HEK293 (cell line): ENCODE data around the gene CTNNA2.

Experiments
- CTCF ChIA-PET: fragments of 350-600 bp; formaldehyde crosslinking; extraction: SDS; loops from one replicate; lab custom pipeline; 2021; ENCODE audit warnings: antibody characterized with exemption; lab: Yijun Ruan, JAX
- POLR2A ChIA-PET: fragments of 300-600 bp; formaldehyde crosslinking; extraction: SDS; loops from one replicate; lab custom pipeline; 2020; ENCODE audit warnings: antibody characterized with exemption, inconsistent platforms; lab: Yijun Ruan, JAX
- H3K27ac ChIP-seq: fragments of 200-500 bp; sonication (Bioruptor generic); 2 replicates; pipeline ENCODE4 v1.5.1; 2014; ENCODE audit warnings: low read depth, low read length, control low read depth, inconsistent platforms; ENCODE audit errors: extremely low read depth
- H3K36me3 ChIP-seq, 2 experiments: fragments of 200-500 bp in 1 of 2; sonication (Bioruptor generic) in 1 of 2; 1 replicate in 1 of 2; 2 replicates in 1 of 2; pipeline ENCODE4 v1.5.1; 2014 to 2017; ENCODE audit warnings: inconsistent platforms in 2 of 2, low read length in 2 of 2; ENCODE audit not compliant: control insufficient read depth in 2 of 2, insufficient read depth in 1 of 2
- H3K4me1 ChIP-seq: fragments of 200-500 bp; sonication (Bioruptor generic); 2 replicates; pipeline ENCODE4 v1.5.1; 2014; ENCODE audit warnings: mild to moderate bottlenecking, low read length, inconsistent platforms; ENCODE audit not compliant: control insufficient read depth, insufficient read depth
- H3K4me3 ChIP-seq: 2 replicates; pipeline ENCODE4 v1.5.1; 2011; ENCODE audit warnings: low read depth, mild to moderate bottlenecking, control low read depth, low read length, moderate library complexity
- H3K9me3 ChIP-seq: fragments of 200-500 bp; sonication (Bioruptor generic); 2 replicates; pipeline ENCODE4 v1.5.1; 2014; ENCODE audit warnings: low read depth, low read length, inconsistent platforms; ENCODE audit not compliant: control insufficient read depth, insufficient read depth
- KLF1 ChIP-seq: fragments of 450-650 bp; formaldehyde crosslinking; IDR thresholded peaks from 2 replicates; pipeline ENCODE4 v1.5.1; 2016; ENCODE audit warnings: missing biosample characterization, missing genetic modification characterization
- OSR2 ChIP-seq: fragments of 450-650 bp; formaldehyde crosslinking; IDR thresholded peaks from 2 replicates; pipeline ENCODE4 v1.5.1; 2016; ENCODE audit warnings: missing biosample characterization, missing genetic modification characterization
- PRDM1 ChIP-seq: fragments of 450-650 bp; formaldehyde crosslinking; IDR thresholded peaks from 2 replicates; pipeline ENCODE4; 2016; ENCODE audit warnings: missing biosample characterization, missing genetic modification characterization
- PRDM6 ChIP-seq: fragments of 450-650 bp; formaldehyde crosslinking; IDR thresholded peaks from 2 replicates; pipeline ENCODE4 v1.5.1; 2017; ENCODE audit warnings: missing biosample characterization, missing genetic modification characterization
- SCRT1 ChIP-seq: fragments of 450-650 bp; formaldehyde crosslinking; IDR thresholded peaks from 2 replicates; pipeline ENCODE4 v1.5.1; 2016; ENCODE audit warnings: missing biosample characterization, missing genetic modification characterization, borderline replicate concordance
- SCRT2 ChIP-seq: fragments of 450-650 bp; formaldehyde crosslinking; IDR thresholded peaks from 2 replicates; pipeline ENCODE4 v1.5.1; 2016; ENCODE audit warnings: missing biosample characterization, missing genetic modification characterization
- YY1 ChIP-seq: fragments of 450-650 bp; formaldehyde crosslinking; IDR thresholded peaks from 2 replicates; pipeline ENCODE4 v1.5.1; 2018; ENCODE audit warnings: missing biosample characterization, missing genetic modification characterization
- ZBTB44 ChIP-seq: fragments of 450-650 bp; IDR thresholded peaks from 2 replicates; pipeline ENCODE4 v1.5.1; 2018; ENCODE audit warnings: missing biosample characterization, mild to moderate bottlenecking, missing genetic modification characterization
- ZBTB6 ChIP-seq: fragments of 450-650 bp; formaldehyde crosslinking; IDR thresholded peaks from 2 replicates; pipeline ENCODE4 v1.5.1; 2017; ENCODE audit warnings: missing biosample characterization, missing genetic modification characterization
- ZFP3 ChIP-seq: fragments of 450-650 bp; formaldehyde crosslinking; IDR thresholded peaks from 2 replicates; pipeline ENCODE4 v1.5.1; 2016; ENCODE audit warnings: low read depth, missing biosample characterization, missing genetic modification characterization
- ZNF10 ChIP-seq: fragments of 450-650 bp; formaldehyde crosslinking; IDR thresholded peaks from 2 replicates; pipeline ENCODE4 v1.5.1; 2017; ENCODE audit warnings: missing biosample characterization, missing genetic modification characterization
- ZNF132 ChIP-seq: fragments of 450-650 bp; formaldehyde crosslinking; IDR thresholded peaks from 2 replicates; pipeline ENCODE4 v1.5.1; 2017; ENCODE audit warnings: missing biosample characterization, missing genetic modification characterization, borderline replicate concordance
- ZNF19 ChIP-seq: fragments of 450-650 bp; formaldehyde crosslinking; IDR thresholded peaks from 2 replicates; pipeline ENCODE4; 2016; ENCODE audit warnings: missing biosample characterization, missing genetic modification characterization, low read depth
- ZNF214 ChIP-seq: fragments of 450-650 bp; formaldehyde crosslinking; IDR thresholded peaks from 2 replicates; pipeline ENCODE4 v1.5.1; 2017; ENCODE audit warnings: missing biosample characterization, mild to moderate bottlenecking, missing genetic modification characterization, borderline replicate concordance
- ZNF221 ChIP-seq: fragments of 450-650 bp; formaldehyde crosslinking; IDR thresholded peaks from 2 replicates; pipeline ENCODE4 v1.5.1; 2017; ENCODE audit warnings: missing biosample characterization, missing genetic modification characterization, borderline replicate concordance
- ZNF248 ChIP-seq: fragments of 450-650 bp; formaldehyde crosslinking; IDR thresholded peaks from 2 replicates; pipeline ENCODE4 v1.5.1; 2017; ENCODE audit warnings: missing biosample characterization, missing genetic modification characterization
- ZNF366 ChIP-seq: fragments of 450-650 bp; formaldehyde crosslinking; conservative IDR thresholded peaks from 2 replicates; pipeline ENCODE4 v1.5.1; 2016; ENCODE audit warnings: missing biosample characterization, missing genetic modification characterization
- ZNF37A ChIP-seq: fragments of 450-650 bp; IDR thresholded peaks from 2 replicates; pipeline ENCODE4 v1.5.1; 2018; ENCODE audit warnings: missing biosample characterization, missing genetic modification characterization
- ZNF416 ChIP-seq: fragments of 450-650 bp; formaldehyde crosslinking; IDR thresholded peaks from 2 replicates; pipeline ENCODE4 v1.5.1; 2016; ENCODE audit warnings: missing biosample characterization, missing genetic modification characterization
- ZNF510 ChIP-seq: fragments of 450-650 bp; formaldehyde crosslinking; IDR thresholded peaks from 2 replicates; pipeline ENCODE4 v1.5.1; 2018; ENCODE audit warnings: mild to moderate bottlenecking, missing genetic modification characterization, missing biosample characterization; ENCODE audit not compliant: insufficient replicate concordance
- ZNF521 ChIP-seq: fragments of 450-650 bp; formaldehyde crosslinking; IDR thresholded peaks from 2 replicates; pipeline ENCODE4 v1.5.1; 2017; ENCODE audit warnings: missing biosample characterization, mild to moderate bottlenecking, missing genetic modification characterization
- ZNF558 ChIP-seq: fragments of 450-650 bp; formaldehyde crosslinking; IDR thresholded peaks from 2 replicates; pipeline ENCODE4 v1.5.1; 2016; ENCODE audit warnings: missing biosample characterization, missing genetic modification characterization
- ZNF560 ChIP-seq: fragments of 450-650 bp; formaldehyde crosslinking; IDR thresholded peaks from 2 replicates; pipeline ENCODE4 v1.5.1; 2017; ENCODE audit warnings: missing biosample characterization, missing genetic modification characterization, borderline replicate concordance
- ZNF585B ChIP-seq: fragments of 450-650 bp; formaldehyde crosslinking; IDR thresholded peaks from 2 replicates; pipeline ENCODE4 v1.5.1; 2016; ENCODE audit warnings: missing biosample characterization, missing genetic modification characterization
- ZNF747 ChIP-seq: fragments of 450-650 bp; formaldehyde crosslinking; IDR thresholded peaks from 2 replicates; pipeline ENCODE4 v1.5.1; 2016; ENCODE audit warnings: missing biosample characterization, missing genetic modification characterization
- TF ChIP-seq, protein P1 (sequence below): fragments of 450-650 bp; formaldehyde crosslinking; IDR thresholded peaks from 2 replicates; pipeline ENCODE4 v1.5.1; 2016; ENCODE audit warnings: missing biosample characterization, missing genetic modification characterization, low read depth
- TF ChIP-seq, protein P2 (sequence below): fragments of 450-650 bp; formaldehyde crosslinking; conservative IDR thresholded peaks from 2 replicates; pipeline ENCODE4 v1.5.1; 2016; ENCODE audit warnings: low read depth, missing biosample characterization, missing genetic modification characterization

Gene CTNNA2

DNA sequence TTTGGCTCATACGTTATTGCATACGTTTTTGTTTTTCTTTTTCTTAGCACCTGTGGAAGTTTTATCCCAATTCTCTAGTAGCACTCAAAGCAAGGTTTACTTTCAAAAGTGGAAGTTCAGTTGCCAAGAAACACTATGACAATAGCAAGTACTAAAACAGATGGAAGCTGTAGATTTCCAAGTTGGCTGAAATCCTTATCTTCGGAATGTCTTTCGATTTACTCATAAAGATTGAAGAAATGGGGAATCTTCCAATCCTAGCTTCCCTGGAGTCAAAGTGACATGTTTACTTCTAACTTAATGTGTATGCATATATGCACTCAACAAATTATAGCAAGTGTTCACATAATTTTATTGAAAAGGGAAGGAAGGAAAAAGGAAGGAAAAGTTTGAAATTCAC lies 307.4 kb downstream of the CTNNA2 start:
- Histone ChIP-seq H3K27ac (no peak overlapping the region), H3K9me3 (no peaks in the 10 kb centered on the region), H3K4me3 (no peak overlapping the region), H3K36me3 (no peaks in the 10 kb centered on the region), H3K4me1 (no peaks in the 10 kb centered on the region)
- CTCF ChIA-PET = no interaction called here
- POLR2A ChIA-PET = no interaction called here
- TF ChIP-seq ZNF585B (tag by site-specific recombination) (no peak), ZFP3 (tag by site-specific recombination) (no peak), ZNF214 (tag by site-specific recombination) (no peak), SCRT1 (no peak), ZNF37A (no peak), KLF1 (tag by site-specific recombination) (no peak), ZNF521 (tag by site-specific recombination) (no peak), ZNF10 (tag by site-specific recombination) (no peak), YY1 (tag by site-specific recombination) (no peak), OSR2 (tag by site-specific recombination) (no peak), ZNF366 (no peak), ZNF221 (no peak), ZNF248 (no peak)
- TF ChIP-seq, protein P1, sequence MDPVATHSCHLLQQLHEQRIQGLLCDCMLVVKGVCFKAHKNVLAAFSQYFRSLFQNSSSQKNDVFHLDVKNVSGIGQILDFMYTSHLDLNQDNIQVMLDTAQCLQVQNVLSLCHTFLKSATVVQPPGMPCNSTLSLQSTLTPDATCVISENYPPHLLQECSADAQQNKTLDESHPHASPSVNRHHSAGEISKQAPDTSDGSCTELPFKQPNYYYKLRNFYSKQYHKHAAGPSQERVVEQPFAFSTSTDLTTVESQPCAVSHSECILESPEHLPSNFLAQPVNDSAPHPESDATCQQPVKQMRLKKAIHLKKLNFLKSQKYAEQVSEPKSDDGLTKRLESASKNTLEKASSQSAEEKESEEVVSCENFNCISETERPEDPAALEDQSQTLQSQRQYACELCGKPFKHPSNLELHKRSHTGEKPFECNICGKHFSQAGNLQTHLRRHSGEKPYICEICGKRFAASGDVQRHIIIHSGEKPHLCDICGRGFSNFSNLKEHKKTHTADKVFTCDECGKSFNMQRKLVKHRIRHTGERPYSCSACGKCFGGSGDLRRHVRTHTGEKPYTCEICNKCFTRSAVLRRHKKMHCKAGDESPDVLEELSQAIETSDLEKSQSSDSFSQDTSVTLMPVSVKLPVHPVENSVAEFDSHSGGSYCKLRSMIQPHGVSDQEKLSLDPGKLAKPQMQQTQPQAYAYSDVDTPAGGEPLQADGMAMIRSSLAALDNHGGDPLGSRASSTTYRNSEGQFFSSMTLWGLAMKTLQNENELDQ = no peak

- ChIA-PET CTCF (no interaction called here), POLR2A (no interaction called here)
- TF ChIP-seq PRDM1 (tag by site-specific recombination) = no peak
- TF ChIP-seq PRDM6 = no peak
- TF ChIP-seq ZNF510 (tag by site-specific recombination) = no peak
- TF ChIP-seq ZNF560 (tag by site-specific recombination) = no peak
- TF ChIP-seq ZNF416 (tag by site-specific recombination) = no peak
- no peak for TF ChIP-seq ZNF747 (tag by site-specific recombination)
- no peak for TF ChIP-seq ZNF558 (tag by site-specific recombination)
- TF ChIP-seq, protein P2, sequence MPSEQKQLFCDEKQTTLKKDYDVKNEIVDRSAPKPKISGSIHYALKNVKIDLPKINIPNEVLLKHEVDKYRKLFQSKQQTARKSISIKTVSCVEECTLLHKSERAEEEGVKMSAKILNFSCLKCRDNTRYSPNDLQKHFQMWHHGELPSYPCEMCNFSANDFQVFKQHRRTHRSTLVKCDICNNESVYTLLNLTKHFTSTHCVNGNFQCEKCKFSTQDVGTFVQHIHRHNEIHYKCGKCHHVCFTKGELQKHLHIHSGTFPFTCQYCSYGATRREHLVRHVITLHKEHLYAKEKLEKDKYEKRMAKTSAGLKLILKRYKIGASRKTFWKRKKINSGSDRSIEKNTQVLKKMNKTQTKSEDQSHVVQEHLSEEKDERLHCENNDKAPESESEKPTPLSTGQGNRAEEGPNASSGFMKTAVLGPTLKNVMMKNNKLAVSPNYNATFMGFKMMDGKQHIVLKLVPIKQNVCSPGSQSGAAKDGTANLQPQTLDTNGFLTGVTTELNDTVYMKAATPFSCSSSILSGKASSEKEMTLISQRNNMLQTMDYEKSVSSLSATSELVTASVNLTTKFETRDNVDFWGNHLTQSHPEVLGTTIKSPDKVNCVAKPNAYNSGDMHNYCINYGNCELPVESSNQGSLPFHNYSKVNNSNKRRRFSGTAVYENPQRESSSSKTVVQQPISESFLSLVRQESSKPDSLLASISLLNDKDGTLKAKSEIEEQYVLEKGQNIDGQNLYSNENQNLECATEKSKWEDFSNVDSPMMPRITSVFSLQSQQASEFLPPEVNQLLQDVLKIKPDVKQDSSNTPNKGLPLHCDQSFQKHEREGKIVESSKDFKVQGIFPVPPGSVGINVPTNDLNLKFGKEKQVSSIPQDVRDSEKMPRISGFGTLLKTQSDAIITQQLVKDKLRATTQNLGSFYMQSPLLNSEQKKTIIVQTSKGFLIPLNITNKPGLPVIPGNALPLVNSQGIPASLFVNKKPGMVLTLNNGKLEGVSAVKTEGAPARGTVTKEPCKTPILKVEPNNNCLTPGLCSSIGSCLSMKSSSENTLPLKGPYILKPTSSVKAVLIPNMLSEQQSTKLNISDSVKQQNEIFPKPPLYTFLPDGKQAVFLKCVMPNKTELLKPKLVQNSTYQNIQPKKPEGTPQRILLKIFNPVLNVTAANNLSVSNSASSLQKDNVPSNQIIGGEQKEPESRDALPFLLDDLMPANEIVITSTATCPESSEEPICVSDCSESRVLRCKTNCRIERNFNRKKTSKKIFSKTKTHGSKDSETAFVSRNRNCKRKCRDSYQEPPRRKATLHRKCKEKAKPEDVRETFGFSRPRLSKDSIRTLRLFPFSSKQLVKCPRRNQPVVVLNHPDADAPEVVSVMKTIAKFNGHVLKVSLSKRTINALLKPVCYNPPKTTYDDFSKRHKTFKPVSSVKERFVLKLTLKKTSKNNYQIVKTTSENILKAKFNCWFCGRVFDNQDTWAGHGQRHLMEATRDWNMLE (tag by site-specific recombination) = no peak
- no peak for TF ChIP-seq ZBTB6 (tag by site-specific recombination)
- TF ChIP-seq ZNF132 (tag by site-specific recombination) = no peak
- TF ChIP-seq ZNF19 (tag by site-specific recombination) = no peak
- TF ChIP-seq ZBTB44 = no peak
- no peak for TF ChIP-seq SCRT2 (tag by site-specific recombination)
Measured at GRCh38 chr2:79822136-79822535, 309.3 kb downstream of the CTNNA2 start.

More at GRCh38 chr2:79822136-79822535, 309.3 kb downstream of the CTNNA2 start:
- H3K4me3 ChIP-seq = no peak overlapping the region
- no peaks in the 10 kb centered on the region for H3K36me3 ChIP-seq
- H3K9me3 ChIP-seq = no peaks in the 10 kb centered on the region
- H3K4me1 ChIP-seq = no peaks in the 10 kb centered on the region
- no peak overlapping the region for H3K27ac ChIP-seq
